GM12892 (cell line): Measurements from ENCODE around the gene GNAL.

Source experiments
- POLR2A ChIP-seq: IDR thresholded peaks from 2 replicates; pipeline ENCODE4 v1.6.1; 2011; ENCODE audit warnings: low read depth, low read length, control low read depth
- POLR2AphosphoS5 ChIP-seq: IDR thresholded peaks from 2 replicates; pipeline ENCODE4 v1.6.1; 2011; ENCODE audit warnings: low read depth, low read length, control low read depth

DNA sequence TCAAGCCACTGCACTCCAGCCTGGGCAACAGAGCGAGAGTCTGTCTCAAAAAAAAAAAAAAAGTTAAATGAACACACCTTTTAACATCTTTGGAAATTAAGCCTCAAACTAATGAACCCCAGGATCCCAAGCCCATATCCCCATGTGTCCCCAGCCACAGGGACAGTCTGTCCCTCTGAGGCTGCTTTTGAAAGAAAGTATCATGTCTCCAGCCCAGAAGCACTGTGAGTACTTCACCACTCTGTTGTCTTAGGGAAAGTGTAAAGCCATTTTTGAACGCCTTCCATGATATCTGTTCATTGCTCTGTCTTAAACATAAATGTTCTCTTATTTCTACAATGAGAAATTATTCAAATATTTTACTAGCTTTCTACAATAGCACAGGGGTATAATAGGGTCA lies 110.0 kb downstream of the GNAL start:
- TF ChIP-seq POLR2AphosphoS5 (no peak), POLR2A (no peak)
